CD4-positive, alpha-beta memory T cell (primary cell): ENCODE measurements around the gene CTSK. TPM values are rescaled to one million over a fixed set of nuclear protein-coding genes. Genes with fewer than 3 reads are reported as not detected.

Source experiments
- CTCF ChIA-PET: fragments of 350-600 bp; sonication (Branson Sonifier 250); formaldehyde crosslinking; loops from one replicate; lab custom pipeline; 2021; ENCODE audit warnings: inconsistent platforms; ENCODE audit not compliant: partially characterized antibody; lab: Charles Lee
- POLR2A ChIA-PET: fragments of 350-600 bp; sonication (Branson Sonifier 250); formaldehyde crosslinking; loops from one replicate; lab custom pipeline; 2021; ENCODE audit not compliant: partially characterized antibody; lab: Charles Lee
- DNase-seq, 5 donors: peaks; one replicate each; pipeline versions ENCODE4 v3.0.0 to v3.0.0-alpha.2; 2020 to 2022; ENCODE audit warnings: mixed read lengths in 1 of 5
- H3K27ac ChIP-seq: one replicate; pipeline ENCODE4 v1.7.0; 2013; ENCODE audit warnings: low read depth, low read length
- H3K27me3 ChIP-seq: 2 replicates; pipeline ENCODE4 v1.7.0; 2013; ENCODE audit warnings: mild to moderate bottlenecking, low read length, moderate library complexity; ENCODE audit not compliant: insufficient read depth
- H3K36me3 ChIP-seq: 2 replicates; pipeline ENCODE4 v1.7.0; 2013; ENCODE audit warnings: mild to moderate bottlenecking, low read length, moderate library complexity; ENCODE audit not compliant: insufficient read depth
- H3K4me1 ChIP-seq: 2 replicates; pipeline ENCODE4 v1.7.0; 2013; ENCODE audit warnings: mild to moderate bottlenecking, low read length, moderate library complexity; ENCODE audit not compliant: insufficient read depth
- H3K4me3 ChIP-seq, 2 donors: one replicate each; pipeline ENCODE4 v1.7.0; 2013; ENCODE audit warnings: low read length in 2 of 2, mild to moderate bottlenecking in 1 of 2
- H3K9me3 ChIP-seq, 2 donors: one replicate each; pipeline ENCODE4 v1.7.0; 2013; ENCODE audit warnings: low read length in 2 of 2, control low read depth in 1 of 2; ENCODE audit not compliant: control insufficient read depth in 1 of 2
- H3K27ac Mint-ChIP-seq, 7 donors: one replicate each; pipeline ENCODE4 v1.8.0; 2020 to 2021; ENCODE audit warnings: mixed read lengths in 7 of 7, mild to moderate bottlenecking in 6 of 7, inconsistent platforms in 3 of 7, moderate library complexity in 3 of 7
- H3K27me3 Mint-ChIP-seq, 2 donors: one replicate each; pipeline ENCODE4 v1.8.0; 2020 to 2021; ENCODE audit warnings: mixed read lengths in 2 of 2
- H3K36me3 Mint-ChIP-seq, 2 donors: one replicate each; pipeline ENCODE4 v1.8.0; 2020 to 2021; ENCODE audit warnings: mixed read lengths in 2 of 2, inconsistent platforms in 1 of 2, mild to moderate bottlenecking in 1 of 2
- H3K4me1 Mint-ChIP-seq, 4 donors: one replicate each; pipeline ENCODE4 v1.8.0; 2020 to 2021; ENCODE audit warnings: mixed read lengths in 4 of 4, mild to moderate bottlenecking in 1 of 4
- H3K4me3 Mint-ChIP-seq, 8 donors: one replicate each; pipeline ENCODE4 v1.8.0; 2020 to 2021; ENCODE audit warnings: mixed read lengths in 8 of 8, mild to moderate bottlenecking in 7 of 8, moderate library complexity in 6 of 8, inconsistent platforms in 3 of 8
- H3K9me3 Mint-ChIP-seq, 8 donors: one replicate each; pipeline ENCODE4 v1.8.0; 2020 to 2021; ENCODE audit warnings: mixed read lengths in 8 of 8, mild to moderate bottlenecking in 5 of 8, inconsistent platforms in 3 of 8, moderate library complexity in 1 of 8
- intact Hi-C: fragments of 100-400 bp; cut with micrococcal nuclease; formaldehyde crosslinking; loops from one replicate; pipeline ENCODE4 v1.15.1; 2023
- polyA plus RNA-seq, 2 donors: library from polyadenylated mRNA; unstranded; fragments of 300-500 nt; fragmentation: Illumina TruSeq; gene quantifications; one replicate each; pipeline ENCODE4 v1.2.3, GENCODE V29; 2021
- total RNA-seq, 2 experiments: library from RNA; stranded (reverse); gene quantifications; one replicate each; pipeline ENCODE4 v1.2.3, GENCODE V29; 2021

Gene CTSK
- total and polyA plus RNA-seq, 4 experiments from 2014 or later, result 0.56 to 6.6 (median 5.9) TPM; not detected in 1

- H3K27me3 Mint-ChIP-seq, result no peaks in the 10 kb centered on the region
- intact Hi-C loops, result no loop called here
- CTCF ChIA-PET, result no interaction called here
- Histone ChIP-seq H3K4me3 (no peak overlapping the region), H3K9me3 (no peaks in the 10 kb centered on the region), H3K27ac (no peak overlapping the region), H3K27me3 (no peaks in the 10 kb centered on the region), H3K36me3 (peaks cover under 1% of the 10 kb centered on the region), H3K4me1 (no peaks in the 10 kb centered on the region)
- H3K36me3 Mint-ChIP-seq, result peaks cover 18 to 24% of the 10 kb centered on the region in 2 donors
- POLR2A ChIA-PET, result no interaction called here
- no peak overlapping the region for H3K4me3 Mint-ChIP-seq
- H3K9me3 Mint-ChIP-seq, result peaks cover 0 to 2% (median 0%) of the 10 kb centered on the region in 8 donors
- H3K27ac Mint-ChIP-seq, result peak overlapping the region in 1 of 7 donors; percentile 7
- no peak for DNase-seq
- no peaks in the 10 kb centered on the region for H3K4me1 Mint-ChIP-seq
Measured at GRCh38 chr1:150793221-150793620, 14.8 kb downstream of the CTSK start.

- intact Hi-C loops, result no loop called here
- Histone ChIP-seq H3K9me3 (no peaks in the 10 kb centered on the region), H3K4me1 (no peaks in the 10 kb centered on the region), H3K27ac (no peak overlapping the region), H3K27me3 (no peaks in the 10 kb centered on the region), H3K36me3 (no peaks in the 10 kb centered on the region), H3K4me3 (no peak overlapping the region)
- no peak overlapping the region for H3K27ac Mint-ChIP-seq
- H3K36me3 Mint-ChIP-seq, result peaks cover 11 to 13% of the 10 kb centered on the region in 2 donors
- H3K4me3 Mint-ChIP-seq, result no peak overlapping the region
- ChIA-PET CTCF (no interaction called here), POLR2A (no interaction called here)
- H3K9me3 Mint-ChIP-seq, result peaks cover 0 to 2% (median 0%) of the 10 kb centered on the region in 8 donors
- no peak for DNase-seq
- no peaks in the 10 kb centered on the region for H3K27me3 Mint-ChIP-seq
- H3K4me1 Mint-ChIP-seq, result peaks cover 0 to 2% (median 0%) of the 10 kb centered on the region in 4 donors
Measured at GRCh38 chr1:150791585-150791984, 16.5 kb downstream of the CTSK start.

DNA sequence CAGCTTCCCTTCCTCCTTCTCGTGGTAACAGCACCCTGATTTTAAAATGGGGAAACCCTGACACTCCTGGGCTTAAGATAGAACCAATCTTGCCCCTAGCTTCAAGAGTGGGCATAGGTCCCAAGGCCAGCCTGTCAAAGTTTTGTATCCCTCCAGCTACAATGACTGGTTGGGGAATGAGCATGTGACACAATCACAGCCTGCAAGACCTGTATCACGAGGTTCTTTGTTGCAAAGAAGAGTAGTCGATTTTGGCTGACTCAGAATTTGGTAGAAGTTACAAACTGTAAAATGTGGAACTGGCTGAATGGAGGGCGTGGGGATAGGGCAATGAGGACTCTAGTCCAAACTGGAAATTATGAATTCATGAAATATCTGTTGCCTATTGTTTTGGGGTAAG, 18.7 kb downstream of the CTSK start:
- Mint-ChIP-seq H3K36me3 (peaks cover 0 to 3% of the 10 kb centered on the region in 2 donors), H3K4me1 (peaks cover 0 to 3% (median 1%) of the 10 kb centered on the region in 4 donors), H3K4me3 (no peak overlapping the region), H3K27ac (no peak overlapping the region), H3K9me3 (peaks cover 0 to 2% (median 0%) of the 10 kb centered on the region in 8 donors), H3K27me3 (no peaks in the 10 kb centered on the region)
- Histone ChIP-seq H3K9me3 (no peaks in the 10 kb centered on the region), H3K36me3 (no peaks in the 10 kb centered on the region), H3K27ac (no peak overlapping the region), H3K4me3 (no peak overlapping the region), H3K27me3 (no peaks in the 10 kb centered on the region), H3K4me1 (no peaks in the 10 kb centered on the region)
- POLR2A ChIA-PET, result no interaction called here
- intact Hi-C loops, result no loop called here
- DNase-seq, result no peak
- CTCF ChIA-PET, result no interaction called here

GRCh38 chr1:150788946-150789345, 19.1 kb downstream of the CTSK start:
- Histone ChIP-seq H3K27ac (no peak overlapping the region), H3K4me1 (no peaks in the 10 kb centered on the region), H3K9me3 (no peaks in the 10 kb centered on the region), H3K4me3 (no peak overlapping the region), H3K27me3 (no peaks in the 10 kb centered on the region), H3K36me3 (no peaks in the 10 kb centered on the region)
- DNase-seq, result no peak
- no peak overlapping the region for H3K27ac Mint-ChIP-seq
- peaks cover 0 to 3% (median 1%) of the 10 kb centered on the region in 4 donors for H3K4me1 Mint-ChIP-seq
- H3K27me3 Mint-ChIP-seq, result no peaks in the 10 kb centered on the region
- no peaks in the 10 kb centered on the region for H3K9me3 Mint-ChIP-seq
- CTCF ChIA-PET, result no interaction called here
- intact Hi-C loops, result no loop called here
- no peaks in the 10 kb centered on the region for H3K36me3 Mint-ChIP-seq
- POLR2A ChIA-PET, result no interaction called here
- no peak overlapping the region for H3K4me3 Mint-ChIP-seq

GRCh38 chr1:150787455-150787854, 20.6 kb downstream of the CTSK start:
- Mint-ChIP-seq H3K9me3 (no peaks in the 10 kb centered on the region), H3K4me1 (peaks cover 0 to 3% (median 1%) of the 10 kb centered on the region in 4 donors), H3K27me3 (no peaks in the 10 kb centered on the region), H3K36me3 (no peaks in the 10 kb centered on the region), H3K27ac (peak overlapping the region in 1 of 7 donors; percentile 7), H3K4me3 (no peak overlapping the region)
- Histone ChIP-seq H3K9me3 (no peaks in the 10 kb centered on the region), H3K36me3 (no peaks in the 10 kb centered on the region), H3K4me3 (no peak overlapping the region), H3K27me3 (no peaks in the 10 kb centered on the region), H3K4me1 (no peaks in the 10 kb centered on the region), H3K27ac (no peak overlapping the region)
- intact Hi-C loops, result no loop called here
- ChIA-PET POLR2A (no interaction called here), CTCF (no interaction called here)
- DNase-seq, result no peak

DNA sequence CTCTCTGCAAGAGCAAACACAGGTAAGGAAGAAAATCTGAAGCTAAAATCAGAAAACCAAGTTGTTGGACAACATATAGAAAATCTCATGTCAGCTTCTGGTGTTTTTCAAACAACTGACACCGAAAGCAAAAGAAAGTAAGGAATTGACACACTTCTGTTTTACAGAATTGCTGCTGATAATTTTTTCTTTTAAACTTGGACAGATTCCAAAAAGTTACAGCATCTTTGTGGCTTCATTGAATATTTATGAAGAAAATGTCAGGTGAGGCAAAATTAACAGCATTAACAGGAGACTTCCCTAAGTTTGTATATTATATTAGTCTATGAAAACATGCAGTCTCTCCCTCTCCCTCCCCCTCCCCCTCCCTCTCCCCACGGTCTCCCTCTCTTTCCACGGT, 27.6 kb downstream of the CTSK start:
- H3K4me3 Mint-ChIP-seq, result no peak overlapping the region
- Histone ChIP-seq H3K27me3 (no peaks in the 10 kb centered on the region), H3K4me3 (no peak overlapping the region), H3K4me1 (peaks cover 6% of the 10 kb centered on the region), H3K36me3 (no peaks in the 10 kb centered on the region), H3K27ac (no peak overlapping the region), H3K9me3 (no peaks in the 10 kb centered on the region)
- POLR2A ChIA-PET, result no interaction called here
- H3K9me3 Mint-ChIP-seq, result no peaks in the 10 kb centered on the region
- CTCF ChIA-PET, result no interaction called here
- no peak overlapping the region for H3K27ac Mint-ChIP-seq
- DNase-seq, result no peak
- H3K27me3 Mint-ChIP-seq, result no peaks in the 10 kb centered on the region
- H3K4me1 Mint-ChIP-seq, result peaks cover 4 to 11% (median 8%) of the 10 kb centered on the region in 4 donors
- intact Hi-C loops, result no loop called here
- no peaks in the 10 kb centered on the region for H3K36me3 Mint-ChIP-seq

GRCh38 chr1:150778409-150778808, 29.7 kb downstream of the CTSK start:
- Mint-ChIP-seq H3K4me1 (peaks cover 1 to 11% (median 8%) of the 10 kb centered on the region in 4 donors), H3K9me3 (no peaks in the 10 kb centered on the region)
- peaks cover 6% of the 10 kb centered on the region for H3K4me1 ChIP-seq

GRCh38 chr1:150777544-150777943, 30.5 kb downstream of the CTSK start:
- DNase-seq, result no peak
- ChIA-PET CTCF (no interaction called here), POLR2A (no interaction called here)
- H3K4me3 ChIP-seq, result no peak overlapping the region
- H3K4me3 Mint-ChIP-seq, result no peak overlapping the region
- no peaks in the 10 kb centered on the region for H3K9me3 Mint-ChIP-seq
- H3K36me3 ChIP-seq, result no peaks in the 10 kb centered on the region
- H3K27ac Mint-ChIP-seq, result peak overlapping the region in 2 of 7 donors; percentile 0 to 24
- H3K27me3 Mint-ChIP-seq, result no peaks in the 10 kb centered on the region
- H3K27ac ChIP-seq, result no peak overlapping the region
- no peaks in the 10 kb centered on the region for H3K27me3 ChIP-seq
- H3K36me3 Mint-ChIP-seq, result no peaks in the 10 kb centered on the region
- H3K9me3 ChIP-seq, result no peaks in the 10 kb centered on the region
- H3K4me1 Mint-ChIP-seq, result peaks cover 1 to 11% (median 8%) of the 10 kb centered on the region in 4 donors
- H3K4me1 ChIP-seq, result peaks cover 6% of the 10 kb centered on the region
- intact Hi-C loops, result no loop called here

More at GRCh38 chr1:150778409-150778808, 29.7 kb downstream of the CTSK start:
- H3K4me3 Mint-ChIP-seq, result no peak overlapping the region
- no peaks in the 10 kb centered on the region for H3K36me3 Mint-ChIP-seq
- Histone ChIP-seq H3K27ac (no peak overlapping the region), H3K9me3 (no peaks in the 10 kb centered on the region), H3K4me3 (no peak overlapping the region), H3K36me3 (no peaks in the 10 kb centered on the region), H3K27me3 (no peaks in the 10 kb centered on the region)
- ChIA-PET POLR2A (no interaction called here), CTCF (no interaction called here)
- H3K27ac Mint-ChIP-seq, result peak overlapping the region in 1 of 7 donors; percentile 18
- intact Hi-C loops, result no loop called here
- no peak for DNase-seq
- no peaks in the 10 kb centered on the region for H3K27me3 Mint-ChIP-seq
